CD4-positive, alpha-beta T cell treated with Interleukin-4 for 4 hours (primary cell): ENCODE data around the gene PNKP.

Experiments used
- DNase-seq: peaks from one replicate; pipeline ENCODE4 v3.0.0-alpha.2; 2020

The PNKP gene

DNA sequence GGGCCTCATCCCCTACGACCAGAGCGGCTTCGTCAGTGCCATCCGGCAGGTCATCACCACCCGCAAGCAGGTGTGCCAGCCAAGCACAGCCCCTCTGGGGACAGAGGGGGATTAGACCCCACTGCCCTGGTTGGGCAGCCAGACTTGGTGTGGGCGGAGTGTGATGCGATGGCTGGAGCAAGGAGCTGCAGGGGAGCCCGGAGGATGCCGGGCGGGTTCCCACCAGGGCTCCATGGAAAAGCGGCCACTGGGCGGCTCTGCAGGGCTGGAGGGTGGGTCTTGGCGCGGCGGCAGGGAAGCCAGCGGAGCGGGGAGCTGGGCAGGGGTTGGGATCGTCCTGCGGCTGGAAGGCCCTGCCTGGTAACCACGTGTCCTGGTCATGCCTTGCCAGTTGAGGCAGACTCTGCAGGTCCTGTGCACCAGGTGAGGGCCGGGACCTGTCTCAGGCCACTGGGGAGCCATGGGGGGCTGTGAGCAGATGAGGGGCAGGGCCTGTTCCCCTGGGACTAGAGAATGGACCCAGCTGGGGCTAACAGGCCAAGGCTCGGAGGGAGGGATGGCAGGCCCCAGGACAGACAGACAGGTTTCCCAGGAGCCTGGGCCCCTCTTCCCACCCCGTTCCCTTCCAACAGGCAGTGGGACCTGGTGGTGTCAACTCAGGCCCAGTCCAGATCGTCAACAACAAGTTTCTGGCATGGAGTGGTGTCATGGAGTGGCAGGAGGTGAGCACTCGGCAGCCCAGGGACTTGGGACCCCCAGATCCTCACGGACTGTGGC, 10.1 kb downstream of the PNKP start:
- DNase-seq = no peak

DNA sequence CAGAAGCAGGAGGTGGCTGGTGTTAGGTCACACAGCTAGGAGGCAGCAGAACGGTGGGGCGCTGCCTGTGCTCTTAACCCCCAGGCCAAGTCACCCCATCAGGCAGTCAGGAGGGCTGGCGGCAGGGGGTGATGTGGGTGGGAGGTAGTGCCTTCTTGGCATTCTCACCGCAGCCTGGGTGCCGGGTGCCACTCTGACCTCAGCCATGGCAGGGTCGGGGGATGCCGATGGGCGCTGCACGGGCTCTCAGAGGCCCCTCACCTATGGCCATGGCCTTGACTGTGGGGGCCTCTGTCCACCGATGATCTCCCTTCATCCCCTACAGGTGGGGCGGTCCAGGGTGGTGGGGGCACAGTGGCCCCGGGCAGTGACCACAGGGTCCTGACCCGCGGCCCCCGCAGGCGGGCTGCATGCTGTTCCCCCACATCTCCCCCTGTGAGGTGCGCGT, 10.8 kb downstream of the PNKP start:
- no peak for DNase-seq

DNA sequence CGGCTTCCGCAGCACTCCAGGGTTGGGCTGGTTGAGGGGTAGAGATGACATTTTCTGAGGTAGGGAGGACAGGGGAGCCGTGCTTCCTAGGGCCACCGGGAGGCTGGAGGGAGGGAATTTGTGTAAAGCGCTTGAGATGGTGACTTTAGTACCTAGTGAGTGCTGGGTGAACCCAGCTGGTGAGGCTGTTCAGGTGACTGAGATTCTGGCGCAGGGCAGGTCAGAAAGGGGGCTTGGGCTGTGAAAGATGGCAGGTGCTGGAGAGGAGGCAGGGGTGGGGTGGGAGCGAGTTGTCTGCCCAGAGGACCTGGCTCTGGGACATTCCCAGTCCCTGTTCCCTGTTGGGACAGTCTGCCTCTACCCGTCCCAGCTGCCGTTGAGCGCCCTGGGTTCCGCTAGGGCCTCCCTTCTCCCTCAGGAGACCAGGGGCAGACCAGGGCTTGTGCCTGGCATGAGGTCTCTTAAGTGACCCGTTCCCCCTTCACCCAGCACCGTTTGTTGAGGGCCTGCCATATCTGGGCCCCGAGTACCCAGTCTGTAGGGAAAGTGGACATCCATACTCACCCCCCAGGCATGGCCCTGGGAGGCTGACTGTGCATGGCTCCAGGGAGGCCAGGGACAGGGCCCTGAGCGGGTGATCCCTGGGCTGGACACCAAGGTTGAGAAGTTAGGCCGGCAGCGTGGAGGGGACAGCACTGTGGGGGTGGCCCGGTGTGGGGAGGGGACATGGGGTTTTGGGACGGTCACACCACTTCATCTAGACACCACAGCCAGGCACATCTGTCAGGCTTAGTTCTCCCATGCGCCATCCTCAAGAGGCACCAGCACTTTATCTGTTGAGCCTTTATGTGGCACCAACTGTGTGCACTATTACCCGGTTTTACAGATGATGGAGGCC, 11.5 kb downstream of the PNKP start:
- no peak for DNase-seq

DNA sequence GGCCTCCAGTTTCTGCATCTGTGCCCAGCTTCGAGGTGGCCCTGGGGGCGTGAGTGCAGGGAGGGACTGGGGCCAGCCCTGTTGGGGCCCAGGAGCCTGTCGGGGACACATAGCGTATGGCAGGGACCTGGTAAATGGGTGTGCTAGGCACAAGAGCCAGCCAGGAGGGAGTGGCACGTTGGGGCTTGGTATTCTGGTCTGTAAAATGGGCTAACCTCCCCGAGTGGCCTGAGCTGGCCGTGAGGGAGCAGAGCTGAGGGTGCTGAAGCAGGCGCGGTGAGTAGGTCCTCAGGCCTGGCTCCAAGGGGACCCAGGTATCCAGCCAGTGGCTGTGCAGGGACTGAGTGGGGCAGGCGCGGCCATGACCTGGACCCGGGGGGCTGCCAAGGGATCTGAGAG, 12.1 kb downstream of the PNKP start:
- DNase-seq = no peak

DNA sequence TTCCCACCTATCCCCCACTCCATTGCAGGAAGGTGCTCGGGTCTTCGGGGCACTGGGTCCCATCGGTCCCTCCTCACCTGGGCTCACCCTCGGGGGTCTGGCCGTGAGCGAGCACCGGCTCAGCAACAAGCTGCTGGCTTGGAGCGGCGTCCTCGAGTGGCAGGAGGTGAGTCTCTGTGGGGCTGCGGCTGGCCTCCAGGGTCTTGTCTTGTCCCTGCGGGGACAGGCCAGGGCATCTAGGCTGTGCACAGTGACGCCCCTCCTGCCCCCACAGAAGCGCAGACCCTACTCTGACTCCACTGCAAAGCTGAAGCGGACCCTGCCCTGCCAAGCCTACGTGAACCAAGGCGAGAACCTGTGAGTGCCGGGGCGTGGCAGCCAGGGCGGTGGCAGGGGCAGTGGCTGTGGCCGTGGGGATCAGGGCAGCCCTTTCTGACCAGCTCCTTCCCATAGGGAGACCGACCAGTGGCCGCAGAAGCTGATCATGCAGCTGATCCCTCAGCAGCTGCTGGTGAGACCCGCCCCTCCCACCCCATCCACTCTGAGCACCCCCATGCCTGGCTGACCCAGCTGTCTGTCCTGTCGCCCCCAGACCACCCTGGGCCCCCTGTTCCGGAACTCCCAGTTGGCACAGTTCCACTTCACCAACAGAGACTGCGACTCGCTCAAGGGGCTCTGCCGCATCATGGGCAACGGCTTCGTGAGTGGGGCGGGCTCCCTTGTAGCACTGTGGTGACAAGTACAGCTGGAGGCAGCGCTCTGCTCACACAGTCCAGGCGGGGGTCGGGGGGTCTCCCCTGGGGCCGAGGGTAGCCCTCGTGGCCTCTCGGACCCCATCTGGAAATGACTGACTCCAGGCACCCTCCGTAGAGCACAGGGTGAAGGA, 12.8 kb downstream of the PNKP start:
- DNase-seq = no peak

DNA sequence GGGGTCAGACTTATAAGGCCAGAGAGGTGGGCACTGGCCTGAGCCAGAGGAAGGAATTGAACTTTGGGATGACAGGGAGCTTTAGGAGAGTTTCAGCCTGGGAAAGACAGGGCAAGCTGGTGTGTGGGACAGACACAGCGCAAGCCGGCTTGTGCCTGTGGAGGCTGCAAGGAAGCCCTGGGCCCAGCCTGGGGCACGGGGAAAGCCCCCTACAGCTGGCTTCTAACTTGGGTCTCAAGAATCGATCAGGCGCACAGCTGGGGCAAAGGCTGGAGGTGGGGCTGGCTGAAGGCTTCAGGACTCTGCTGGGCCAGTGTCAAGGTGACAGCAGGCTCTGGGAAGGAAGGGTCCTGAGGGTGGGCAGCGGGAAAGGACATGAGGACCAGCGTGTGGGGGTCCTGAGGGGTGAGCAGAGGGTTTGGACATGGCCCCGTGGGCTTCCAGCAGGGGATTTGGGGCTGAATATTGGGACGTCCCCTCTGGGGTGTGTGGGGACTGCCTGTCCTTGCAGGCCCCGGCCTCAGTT, 13.5 kb downstream of the PNKP start:
- no peak for DNase-seq

DNA sequence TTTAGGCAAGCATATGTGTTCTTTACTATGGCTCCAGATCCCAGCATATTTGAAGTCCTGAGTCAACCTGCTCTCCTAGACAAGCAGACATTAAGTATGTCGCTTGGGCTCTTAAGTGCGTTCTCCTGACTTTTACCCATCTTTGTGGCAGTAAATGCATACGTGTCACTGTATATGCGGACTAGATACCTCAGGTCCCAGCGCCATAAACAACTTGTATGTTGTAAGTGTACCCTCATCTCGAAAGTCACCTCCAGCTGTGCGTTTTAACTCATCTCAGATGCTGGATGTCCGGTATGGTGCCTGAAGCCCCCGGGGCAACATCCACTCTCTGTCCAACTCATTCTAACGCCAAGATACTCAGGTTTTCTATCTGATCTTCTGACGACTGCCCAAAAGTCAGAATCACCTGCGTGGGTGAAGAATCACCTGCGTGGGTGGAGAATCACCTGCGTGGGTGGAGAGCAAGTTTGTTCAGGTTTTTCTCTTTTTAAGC, 14.7 kb downstream of the PNKP start:
- DNase-seq = no peak

DNA sequence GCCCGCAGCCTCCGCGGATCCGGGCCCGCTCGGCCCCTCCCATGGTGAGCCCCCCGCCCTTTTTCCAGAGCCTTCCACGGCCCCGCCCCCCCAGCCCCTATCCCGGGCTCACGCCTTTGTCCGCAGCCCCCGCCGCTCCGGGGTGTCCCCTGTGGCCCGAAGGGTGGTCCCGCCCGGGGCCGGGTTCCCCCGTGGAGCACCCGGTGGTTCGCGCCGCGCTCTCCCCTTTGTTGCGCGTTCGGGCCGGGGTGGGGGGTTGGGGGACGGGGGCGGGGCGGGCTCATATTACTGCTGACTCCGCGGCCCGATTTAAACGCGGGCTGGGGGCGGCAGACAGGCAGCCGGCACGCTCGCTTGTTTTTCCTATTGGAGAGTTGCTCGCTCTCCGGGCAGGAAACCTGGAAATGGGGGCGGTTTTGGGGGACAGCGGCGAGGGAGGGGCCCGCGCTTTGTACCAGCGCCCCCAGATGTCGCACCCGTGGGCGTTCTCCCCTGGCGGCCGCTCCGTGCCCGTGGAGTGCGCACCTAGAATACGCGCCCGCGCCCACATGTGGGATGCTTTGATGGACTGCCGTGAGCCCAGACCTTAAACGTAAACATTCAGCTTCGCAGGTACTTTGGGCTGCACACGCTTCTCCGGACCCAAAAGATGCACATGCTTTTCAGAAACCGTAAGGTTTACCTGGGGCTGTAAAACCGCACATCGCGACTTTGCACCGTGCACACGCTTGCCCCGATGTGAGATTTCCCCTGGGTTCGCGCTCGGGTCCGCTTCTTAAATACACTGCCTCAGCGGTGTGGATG, 15.7 kb downstream of the PNKP start:
- DNase-seq = peak; percentile 27

DNA sequence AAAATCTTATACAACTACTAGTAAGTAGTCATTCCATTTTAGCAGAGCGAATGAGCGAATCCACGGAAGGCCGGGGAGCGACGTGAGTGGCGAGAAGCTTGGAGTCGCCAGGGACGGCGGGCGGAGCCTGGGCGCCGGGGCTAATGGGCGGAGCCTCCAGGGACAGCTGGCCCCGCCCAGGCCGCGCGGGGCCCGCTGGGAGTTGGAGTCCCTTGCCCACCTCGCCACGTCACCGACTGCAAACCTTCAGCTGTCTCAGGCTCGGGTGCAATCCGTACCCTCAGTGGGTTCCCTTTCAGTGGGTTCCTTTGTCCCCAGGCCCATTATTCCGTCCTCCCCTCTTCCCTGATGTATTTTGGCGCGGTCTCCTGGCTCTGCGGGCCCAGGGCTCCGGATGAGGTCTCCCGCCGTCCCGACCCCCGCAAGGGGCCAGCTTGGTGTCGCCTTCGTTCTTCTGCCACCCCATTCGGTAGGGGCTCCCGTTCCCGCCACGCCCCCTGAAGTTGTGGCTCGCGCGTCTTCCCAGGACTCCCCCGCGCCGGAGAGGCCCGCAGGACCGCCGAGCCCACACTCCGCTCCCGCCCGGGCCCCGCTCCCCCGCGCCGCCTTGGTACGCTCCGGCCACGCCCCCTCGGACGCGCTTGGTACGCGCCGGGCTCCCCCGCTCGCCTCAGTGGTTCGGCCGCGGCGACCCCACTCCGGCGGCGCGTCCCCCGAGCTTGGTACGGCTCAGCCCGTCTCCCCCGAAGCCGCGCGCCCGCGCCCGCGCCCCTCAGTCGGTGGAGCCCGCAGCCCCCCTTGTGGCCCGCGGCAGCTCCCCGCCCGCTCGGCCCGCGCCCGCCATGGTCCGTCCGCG, 16.7 kb downstream of the PNKP start, which contains the start of gene PTOV1:
Gene PTOV1, plus strand, starts transcription at position 673 of the 856 bp plus-strand sequence.
- DNase-seq = peak; percentile 85

DNA sequence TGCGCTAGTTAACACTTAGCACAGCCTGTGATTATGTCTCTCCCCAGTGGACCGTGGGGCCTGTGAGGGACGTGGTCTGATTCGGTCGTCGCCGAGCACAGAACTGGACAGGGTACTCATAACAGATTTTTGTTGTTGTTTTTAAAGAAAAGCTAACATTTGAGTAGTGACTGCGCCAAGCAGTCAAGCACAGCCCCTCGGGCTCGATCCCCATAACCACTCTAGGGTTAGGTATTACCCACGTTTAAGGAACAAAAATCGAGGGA, 17.2 kb downstream of the PNKP start:
- no peak for DNase-seq

DNA sequence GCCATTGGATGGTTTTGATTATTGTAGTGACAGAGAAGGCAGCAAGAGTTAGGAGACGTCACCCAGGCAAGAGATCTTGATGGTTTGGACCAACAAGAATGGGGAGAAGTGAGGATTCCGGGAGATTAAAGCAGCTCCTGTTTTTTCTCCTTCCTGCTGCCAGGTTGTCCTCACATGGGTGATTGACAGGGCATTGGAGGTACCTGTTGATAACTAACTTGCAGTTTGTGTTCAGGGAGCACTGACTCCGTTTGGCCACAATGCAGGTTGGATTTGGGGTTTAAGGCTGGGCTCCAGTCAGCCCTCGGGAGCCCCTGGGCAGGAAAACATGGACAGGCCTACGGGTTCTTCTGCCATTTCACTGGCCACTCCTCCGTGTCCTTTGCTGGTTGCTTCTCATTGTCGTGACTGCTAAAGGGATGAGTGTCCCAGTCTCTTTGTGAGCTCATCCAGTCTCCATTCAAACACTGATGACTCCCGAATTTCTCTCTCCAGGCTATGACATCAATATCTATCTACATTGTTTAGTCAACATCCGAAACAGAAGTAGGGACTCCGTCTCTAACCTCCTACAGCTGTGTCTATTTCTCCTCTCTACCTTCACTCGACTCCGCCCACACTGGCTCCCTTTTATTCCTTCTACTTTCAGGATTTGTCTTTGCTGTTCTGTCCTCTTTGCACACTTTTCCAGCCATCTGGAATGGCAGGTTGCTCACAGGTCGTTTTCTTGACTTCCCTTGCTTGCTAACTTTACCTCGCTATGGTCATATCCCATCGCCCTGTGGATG, 17.7 kb downstream of the PNKP start:
- DNase-seq = no peak

DNA sequence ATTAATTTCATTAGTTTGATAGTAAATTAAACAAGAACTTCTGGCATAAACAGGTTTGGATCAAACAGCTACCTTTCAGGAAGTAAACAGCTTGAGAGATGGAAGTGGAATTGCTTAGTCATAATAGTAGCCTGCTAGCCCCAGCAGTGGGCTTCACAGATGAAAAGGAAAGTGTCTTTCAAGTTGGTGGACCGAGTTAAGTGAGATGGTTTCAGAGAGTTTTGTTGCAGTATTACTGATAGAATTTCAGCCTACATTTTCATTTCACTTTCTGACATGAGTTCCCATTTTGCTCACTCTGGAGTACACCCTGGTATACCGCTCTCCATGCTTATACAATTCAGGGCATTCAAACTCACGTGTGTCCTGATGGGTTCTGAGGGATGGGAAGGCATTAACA, 18.4 kb downstream of the PNKP start:
- DNase-seq = no peak

DNA sequence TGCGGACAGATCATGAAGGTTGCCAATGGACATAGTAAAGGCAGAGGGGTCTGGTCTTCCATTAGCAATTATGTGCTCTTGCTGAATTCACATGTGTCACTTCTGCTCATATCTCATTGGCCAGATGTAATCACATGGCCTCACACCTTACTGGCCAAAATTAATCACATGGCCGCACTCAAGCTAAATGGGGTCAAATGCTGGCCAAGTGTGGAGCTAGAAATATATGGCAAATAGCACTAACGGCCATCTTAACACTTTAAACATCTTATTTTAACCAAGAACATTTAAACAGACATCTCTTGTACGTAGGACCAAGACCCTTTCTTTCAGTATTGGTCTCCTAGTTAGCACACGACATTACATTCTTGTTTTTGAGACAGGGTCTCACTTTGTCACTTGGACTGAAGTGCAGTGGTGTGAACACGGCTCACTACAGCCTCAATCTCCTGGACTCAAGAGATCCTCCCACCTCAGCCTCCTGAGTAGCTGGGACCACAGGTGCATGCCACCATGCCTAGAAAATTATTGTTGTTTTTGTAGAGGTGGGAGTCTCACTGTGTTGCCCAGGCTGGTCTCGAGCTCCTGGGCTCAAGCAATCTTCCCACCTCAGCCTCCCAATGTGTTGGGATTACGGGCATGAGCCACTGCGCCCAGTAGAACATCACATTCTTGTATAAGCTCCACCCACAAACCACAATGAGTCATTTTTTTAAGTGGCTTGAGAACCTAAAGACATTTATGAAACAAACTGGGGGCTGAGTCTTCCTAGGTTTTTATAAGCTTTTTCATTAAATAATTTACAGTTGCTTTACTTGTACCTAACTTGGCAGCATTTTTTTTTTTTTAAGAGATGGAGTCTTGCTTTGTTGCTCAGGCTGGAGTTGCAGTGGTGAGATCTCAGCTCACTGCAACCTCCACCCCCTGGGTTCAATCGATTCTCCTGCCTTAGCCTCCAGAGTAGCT, 19.4 kb downstream of the PNKP start:
- peak; percentile 66 for DNase-seq

DNA sequence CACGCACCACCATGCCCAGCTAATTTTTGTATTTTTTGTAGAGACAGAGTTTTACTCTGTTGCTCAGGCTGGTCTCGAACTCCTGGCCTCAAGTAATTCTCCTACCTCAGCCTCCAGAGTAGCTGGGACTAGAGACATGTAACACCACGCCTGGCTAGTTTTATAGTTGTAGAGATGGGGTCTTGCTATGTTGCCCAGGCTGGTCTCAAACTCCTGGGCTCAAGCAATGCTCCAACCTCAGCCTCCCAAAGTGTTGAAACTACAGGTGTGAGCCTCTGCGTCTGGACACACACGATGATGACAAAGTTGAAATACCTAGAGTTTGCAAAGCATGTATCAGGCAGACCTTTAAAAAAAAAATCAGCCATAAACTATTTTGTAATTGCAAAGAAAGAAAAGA, 21.0 kb downstream of the PNKP start:
- no peak for DNase-seq

DNA sequence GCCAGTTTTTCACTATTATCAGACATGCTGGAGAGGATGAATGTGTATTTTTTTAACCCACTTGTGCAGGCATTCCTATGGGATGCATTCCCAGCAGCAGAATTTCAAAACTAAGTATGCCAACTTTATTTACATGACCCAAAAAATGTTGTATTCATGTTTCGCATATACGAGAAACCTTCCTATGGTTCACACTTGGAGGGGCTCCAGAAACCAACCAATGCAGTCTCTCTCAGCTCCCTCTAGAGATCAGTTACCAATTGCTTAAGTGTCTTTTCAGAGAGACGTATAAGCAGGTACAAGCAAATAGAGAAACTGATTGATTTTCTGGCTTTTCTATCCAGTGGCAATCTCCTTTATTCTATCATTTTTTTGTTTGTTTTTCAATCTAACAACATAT, 22.0 kb downstream of the PNKP start:
- DNase-seq = no peak

DNA sequence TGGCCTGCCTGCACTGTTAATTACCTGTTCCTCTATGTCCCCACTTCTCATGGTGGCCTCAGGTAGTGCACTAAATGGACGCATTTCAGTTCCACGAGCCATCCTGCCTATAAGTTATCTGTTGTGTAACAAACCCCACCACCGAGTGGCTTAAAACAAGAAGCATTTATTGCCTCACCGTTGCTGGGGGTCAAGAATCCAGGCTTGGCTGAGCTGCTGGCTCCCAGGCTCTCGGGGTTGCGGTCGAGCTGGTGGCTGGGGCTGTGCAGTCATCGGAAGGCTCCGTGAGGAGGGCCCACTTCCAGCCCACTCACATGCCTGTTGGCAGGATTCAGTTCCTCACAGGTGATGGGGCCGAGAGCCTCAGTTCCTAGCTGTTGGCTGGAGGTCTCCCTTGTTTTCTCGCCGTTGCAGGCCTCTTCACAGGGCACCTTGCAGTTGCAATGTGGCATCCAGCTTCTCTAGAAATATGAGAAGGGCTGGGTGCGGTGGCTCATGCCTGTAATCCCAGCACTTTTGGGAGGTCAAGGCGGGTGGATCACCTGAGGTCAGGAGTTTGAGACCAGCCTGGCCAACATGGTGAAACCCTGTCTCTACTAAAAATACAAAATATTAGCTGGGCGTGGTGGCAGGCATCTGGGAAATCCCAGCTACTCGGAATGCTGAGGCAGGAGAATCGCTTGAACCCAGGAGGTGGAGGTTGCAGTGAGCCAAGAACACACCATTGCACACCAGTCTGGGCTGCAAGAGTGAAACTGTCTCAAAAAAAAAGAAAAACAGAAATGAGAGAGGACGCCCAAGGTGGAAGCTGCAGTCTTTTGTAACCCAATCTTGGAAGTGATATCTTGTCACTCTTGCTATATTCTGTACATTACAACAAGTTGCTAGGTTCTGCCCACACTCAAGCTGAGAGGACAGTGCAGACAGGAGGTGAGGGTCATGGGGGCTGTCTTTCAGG, 23.0 kb downstream of the PNKP start:
- DNase-seq = no peak

DNA sequence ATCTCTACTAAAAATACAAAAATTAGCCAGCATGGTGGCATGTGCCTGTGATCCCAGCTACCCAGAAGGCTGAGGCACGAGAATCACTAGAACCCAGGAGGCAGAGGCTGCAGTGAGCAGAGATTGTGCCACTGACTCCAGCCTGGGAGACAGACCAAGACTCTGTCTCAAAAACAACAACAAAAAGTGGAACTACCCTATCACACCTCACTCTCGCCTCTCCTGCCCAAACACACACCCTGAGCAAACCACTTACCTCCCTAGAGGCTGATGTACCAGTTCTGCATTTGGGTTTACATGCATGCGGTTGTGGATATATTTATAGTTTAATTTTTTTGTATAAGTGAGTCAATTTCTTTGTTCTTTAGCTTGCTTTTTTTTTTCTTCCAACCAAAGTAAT, 24.1 kb downstream of the PNKP start:
- no peak for DNase-seq
